ENCODE results near the gene DGCR2.
"Not testable (repeated sequence)": the region's sequence is repeated elsewhere in the genome, so short reads cannot be mapped to it uniquely, and the experiment has no call there.

Gene DGCR2

GRCh38 chr22:19032898-19033567, 89.2 kb downstream of the DGCR2 start:
- not testable (repeated sequence) for DNase-seq (ENCODE audit: low read depth in 3 of 3, low spot score in 1 of 3)

GRCh38 chr22:19032156-19032785, 89.9 kb downstream of the DGCR2 start:
- not testable (repeated sequence) for DNase-seq (ENCODE audit: low read depth in 3 of 3, low spot score in 1 of 3)

- DNase-seq (ENCODE audit: low read depth in 3 of 3, low spot score in 1 of 3), result not testable (repeated sequence)
Observed at GRCh38 chr22:19030889-19031252, 91.3 kb downstream of the DGCR2 start.

GRCh38 chr22:19030226-19030888, 91.9 kb downstream of the DGCR2 start:
- DNase-seq (ENCODE audit: low read depth in 3 of 3, low spot score in 1 of 3), result not testable (repeated sequence)

- not testable (repeated sequence) for DNase-seq (ENCODE audit: low read depth in 3 of 3, low spot score in 1 of 3)
Observed at GRCh38 chr22:19029113-19030103, 92.8 kb downstream of the DGCR2 start.

GRCh38 chr22:19028060-19028455, 94.2 kb downstream of the DGCR2 start:
- DNase-seq (ENCODE audit: low read depth in 3 of 3, low spot score in 1 of 3), result not testable (repeated sequence)

- not testable (repeated sequence) for DNase-seq (ENCODE audit: low read depth in 3 of 3, low spot score in 1 of 3)
Observed at GRCh38 chr22:19027371-19028059, 94.7 kb downstream of the DGCR2 start.

- DNase-seq (ENCODE audit: low read depth in 3 of 3, low spot score in 1 of 3), result not testable (repeated sequence)
Observed at GRCh38 chr22:19026080-19026479, 96.1 kb downstream of the DGCR2 start.

GRCh38 chr22:19024956-19025489, 97.2 kb downstream of the DGCR2 start:
- DNase-seq (ENCODE audit: low read depth in 3 of 3, low spot score in 1 of 3), result not testable (repeated sequence)

GRCh38 chr22:19023931-19024330, 98.3 kb downstream of the DGCR2 start:
- DNase-seq (ENCODE audit: low read depth in 3 of 3, low spot score in 1 of 3), result not testable (repeated sequence)

- DNase-seq (ENCODE audit: low read depth in 3 of 3, low spot score in 1 of 3), result no peak
Observed at GRCh38 chr22:19022755-19023154, 99.5 kb downstream of the DGCR2 start.

- DNase-seq (ENCODE audit: low read depth in 3 of 3, low spot score in 1 of 3), result no peak
Observed at GRCh38 chr22:19019679-19020032, 102.6 kb downstream of the DGCR2 start.

GRCh38 chr22:19019029-19019678, 103.1 kb downstream of the DGCR2 start:
- no peak for DNase-seq (ENCODE audit: low read depth in 3 of 3, low spot score in 1 of 3)

- DNase-seq (ENCODE audit: low read depth in 3 of 3, low spot score in 1 of 3), result no peak
Observed at GRCh38 chr22:19018256-19018655, 104.0 kb downstream of the DGCR2 start.

GRCh38 chr22:19016081-19016766, 106.0 kb downstream of the DGCR2 start:
- no peak for DNase-seq (ENCODE audit: low read depth in 3 of 3, low spot score in 1 of 3)

GRCh38 chr22:19014886-19015285, 107.3 kb downstream of the DGCR2 start:
- DNase-seq (ENCODE audit: low read depth in 3 of 3, low spot score in 1 of 3), result no peak

- DNase-seq (ENCODE audit: low read depth in 3 of 3, low spot score in 1 of 3), result not testable (repeated sequence)
Observed at GRCh38 chr22:19013881-19014598, 108.2 kb downstream of the DGCR2 start.

- not testable (repeated sequence) for DNase-seq (ENCODE audit: low read depth in 3 of 3, low spot score in 1 of 3)
Observed at GRCh38 chr22:19013411-19013810, 108.8 kb downstream of the DGCR2 start.

Data from stimulated activated CD4-positive, alpha-beta T cell treated with anti-CD3 and anti-CD28 coated beads, TNF-alpha, amount 100 ng/mL, for 1 hour (primary cell).